ENCODE data around the gene NLRP11.

GRCh38 chr19:55858969-55859368 lies 27.2 kb upstream of the NLRP11 start:
- TF ChIP-seq GATA2 (IDR thresholded peaks at IDR 0.05; ENCODE audit: low read depth, low read length) (no peak), GATA3 (IDR thresholded peaks at IDR 0.05; ENCODE audit: low read depth, low read length) (no peak)

All from SH-SY5Y (cell line).